Caco-2 (cell line): ENCODE data around the gene CRY2. TPM values are rescaled to one million over a fixed set of nuclear protein-coding genes. Genes with fewer than 3 reads are reported as not detected.

ENCODE experiments used
- BruUV-seq: library from RNA; stranded (reverse); fragments of 400-500 nt; replicated peaks from 2 replicates; lab custom pipeline; 2021; lab: Mats Ljungman, UMichigan
- CTCF ChIA-PET: fragments of 300-600 bp; sonication (Branson Sonifier 250); formaldehyde crosslinking; loops from one replicate; lab custom pipeline; 2022; ENCODE audit warnings: antibody characterized with exemption; lab: Charles Lee
- POLR2A ChIA-PET: fragments of 300-600 bp; sonication (Branson Sonifier 250); formaldehyde crosslinking; loops from one replicate; lab custom pipeline; 2022; ENCODE audit warnings: antibody characterized with exemption; lab: Charles Lee
- DNase-seq, 2 experiments: peaks; one replicate each; pipeline versions ENCODE4 v3.0.0 to v3.0.0-alpha.2; 2020 to 2022
- H3K27me3 ChIP-seq: replicated peaks from 2 replicates; pipeline ENCODE4 v1.6.0; 2011; ENCODE audit warnings: low read length; ENCODE audit not compliant: control insufficient read depth, insufficient read depth
- H3K36me3 ChIP-seq: 2 replicates; pipeline ENCODE4 v1.5.1; 2011; ENCODE audit warnings: low read length; ENCODE audit not compliant: control insufficient read depth, insufficient read depth
- H3K4me1 ChIP-seq: fragments of 250-450 bp; sonication (Bioruptor Pico); 2 replicates; pipeline ENCODE4 v1.5.1; 2020; ENCODE audit warnings: mild to moderate bottlenecking
- H3K4me3 ChIP-seq: 2 replicates; pipeline ENCODE4 v1.5.1; 2011; ENCODE audit warnings: low read depth, mild to moderate bottlenecking, control low read depth, low read length
- H3K9me3 ChIP-seq: fragments of 250-450 bp; sonication (Bioruptor Pico); 2 replicates; pipeline ENCODE4 v1.5.1; 2020; ENCODE audit warnings: mild to moderate bottlenecking, moderate library complexity
- H3K27ac Mint-ChIP-seq: one replicate; pipeline ENCODE4 v1.8.0; 2022; ENCODE audit warnings: mixed read lengths; ENCODE audit not compliant: unreplicated experiment
- H3K27me3 Mint-ChIP-seq: one replicate; pipeline ENCODE4 v1.8.0; 2022; ENCODE audit warnings: mixed read lengths; ENCODE audit not compliant: insufficient read depth, unreplicated experiment
- H3K36me3 Mint-ChIP-seq: one replicate; pipeline ENCODE4 v1.8.0; 2022; ENCODE audit warnings: mild to moderate bottlenecking, mixed read lengths; ENCODE audit not compliant: insufficient read depth, unreplicated experiment
- H3K4me1 Mint-ChIP-seq: one replicate; pipeline ENCODE4 v1.8.0; 2022; ENCODE audit warnings: low read depth, mixed read lengths; ENCODE audit not compliant: unreplicated experiment
- H3K4me3 Mint-ChIP-seq: one replicate; pipeline ENCODE4 v1.8.0; 2022; ENCODE audit warnings: mild to moderate bottlenecking, moderate library complexity, mixed read lengths; ENCODE audit not compliant: unreplicated experiment
- H3K9me3 Mint-ChIP-seq: one replicate; pipeline ENCODE4 v1.8.0; 2022; ENCODE audit warnings: mixed read lengths; ENCODE audit not compliant: unreplicated experiment
- intact Hi-C: fragments of 100-400 bp; cut with micrococcal nuclease; formaldehyde crosslinking; loops from one replicate; pipeline ENCODE4 v1.10.0; 2022; ENCODE audit not compliant: unreplicated experiment
- total RNA-seq: library from RNA; stranded (reverse); gene quantifications from 2 replicates; pipeline ENCODE4 v1.2.3, GENCODE V29; 2022
- TF ChIP-seq, protein P1 (sequence below), 2 experiments: fragments of 200-600 bp in 1 of 2; IDR thresholded peaks; 1 replicate in 1 of 2; 2 replicates in 1 of 2; pipeline versions ENCODE4 v1.5.1 to v1.8.0; 2011 to 2022; ENCODE audit warnings: antibody characterized with exemption in 1 of 2, control low read depth in 1 of 2, inconsistent platforms in 1 of 2, low read depth in 1 of 2, low read length in 1 of 2, mild to moderate bottlenecking in 1 of 2, moderate library complexity in 1 of 2; ENCODE audit not compliant: insufficient read depth in 1 of 2, severe bottlenecking in 1 of 2, unreplicated experiment in 1 of 2

CRY2 gene
- total RNA-seq, 1 experiment from 2014 or later: 28.5 TPM

DNA sequence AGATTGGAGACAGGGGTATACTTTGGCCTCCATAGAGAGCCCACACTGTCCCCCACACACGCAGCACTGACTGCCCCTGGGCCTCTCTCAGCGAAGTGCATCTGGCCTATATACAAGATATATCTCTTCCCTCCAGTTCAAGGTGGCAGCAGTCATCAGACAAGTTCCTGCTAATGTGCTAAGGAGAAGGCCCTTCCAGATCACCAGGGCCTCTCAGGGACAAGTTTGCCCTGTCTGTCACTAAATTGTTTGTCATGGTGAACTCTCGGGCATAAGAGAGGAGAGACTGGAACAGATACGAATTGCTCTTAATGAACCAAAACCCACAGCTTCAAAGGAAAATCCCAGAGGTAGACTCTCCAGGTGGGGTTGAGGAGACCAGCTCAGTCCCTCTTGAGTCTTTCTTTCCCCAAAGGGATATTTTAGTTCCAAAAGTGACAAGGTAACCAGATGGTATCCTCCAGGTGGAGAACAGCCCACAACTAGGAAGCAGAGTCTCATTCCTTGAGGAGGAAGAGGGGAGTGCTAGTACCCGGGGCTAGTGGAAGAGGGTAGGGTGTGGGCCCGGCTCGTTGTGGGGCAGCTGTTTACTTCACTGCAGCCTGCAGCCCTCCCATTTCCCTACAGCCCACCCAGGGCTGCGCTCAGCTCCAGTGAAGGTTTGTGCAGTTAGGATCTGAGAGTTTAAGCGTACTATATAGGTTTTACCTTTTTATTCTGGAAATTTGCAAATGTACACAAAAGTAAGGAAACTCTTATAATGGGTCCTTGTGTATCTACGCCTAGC, 44.6 kb upstream of the CRY2 start:
- no peaks in the 10 kb centered on the region for H3K9me3 ChIP-seq
- peaks cover 11% of the 10 kb centered on the region for H3K4me1 Mint-ChIP-seq
- H3K4me3 Mint-ChIP-seq: peak overlapping the region; percentile 28

DNA sequence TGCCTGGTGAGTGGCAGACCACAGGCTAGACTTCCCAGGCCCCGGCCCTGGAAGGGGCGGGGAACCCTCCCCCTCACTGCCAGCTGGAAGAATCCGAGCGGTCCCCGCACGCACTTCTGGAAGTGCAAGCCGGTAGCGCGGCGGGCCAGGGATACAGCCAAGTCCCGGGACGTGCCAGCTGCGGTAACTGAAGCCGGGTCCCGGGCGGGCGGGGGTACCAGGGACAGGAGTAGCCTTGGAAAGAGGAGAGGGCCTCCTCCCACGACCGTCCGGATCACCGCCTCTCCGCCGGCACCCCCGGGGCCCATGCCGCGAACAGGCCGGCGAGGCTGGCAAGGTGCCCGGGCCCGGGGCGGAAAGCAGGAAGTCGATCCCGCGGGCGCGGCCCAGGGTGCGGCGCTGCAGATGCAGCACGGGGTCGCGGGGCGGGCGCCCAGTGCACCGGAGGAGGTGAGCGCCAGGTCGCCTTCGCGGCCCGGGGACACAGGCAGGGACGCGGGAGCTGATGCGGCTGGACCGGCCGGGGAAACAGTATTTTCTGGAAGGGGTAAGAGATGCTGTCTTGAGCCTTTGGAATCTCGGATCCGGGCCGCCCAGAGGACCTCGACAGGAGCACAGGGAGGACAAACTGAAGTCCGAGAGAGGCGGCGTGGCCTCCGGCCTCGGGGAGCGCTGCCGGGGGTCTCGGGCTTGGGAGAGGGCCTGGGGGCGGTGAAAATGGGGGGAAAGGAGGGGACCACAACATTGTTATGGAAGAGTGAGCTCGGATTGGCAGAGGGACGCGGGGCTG, 43.1 kb upstream of the CRY2 start:
- ChIA-PET CTCF (interaction anchor here (0.5 to 1.9 kb wide), 4 partner anchors 12 to 923 kb away, joined by 3 to 7 read pairs (median 4); no protein-coding TSS in a partner anchor), POLR2A (no interaction called here)
- Histone ChIP-seq H3K4me1 (peaks cover 13% of the 10 kb centered on the region), H3K9me3 (no peaks in the 10 kb centered on the region), H3K4me3 (peak overlapping the region; percentile 96), H3K27me3 (no peaks in the 10 kb centered on the region), H3K36me3 (no peaks in the 10 kb centered on the region)
- Mint-ChIP-seq H3K27ac (peak overlapping the region; percentile 75), H3K27me3 (no peaks in the 10 kb centered on the region), H3K36me3 (peaks cover 15% of the 10 kb centered on the region), H3K9me3 (no peaks in the 10 kb centered on the region), H3K4me1 (peaks cover 12% of the 10 kb centered on the region), H3K4me3 (peak overlapping the region; percentile 99)
- peak; percentile 53 to 73 for DNase-seq
- TF ChIP-seq, protein P1, sequence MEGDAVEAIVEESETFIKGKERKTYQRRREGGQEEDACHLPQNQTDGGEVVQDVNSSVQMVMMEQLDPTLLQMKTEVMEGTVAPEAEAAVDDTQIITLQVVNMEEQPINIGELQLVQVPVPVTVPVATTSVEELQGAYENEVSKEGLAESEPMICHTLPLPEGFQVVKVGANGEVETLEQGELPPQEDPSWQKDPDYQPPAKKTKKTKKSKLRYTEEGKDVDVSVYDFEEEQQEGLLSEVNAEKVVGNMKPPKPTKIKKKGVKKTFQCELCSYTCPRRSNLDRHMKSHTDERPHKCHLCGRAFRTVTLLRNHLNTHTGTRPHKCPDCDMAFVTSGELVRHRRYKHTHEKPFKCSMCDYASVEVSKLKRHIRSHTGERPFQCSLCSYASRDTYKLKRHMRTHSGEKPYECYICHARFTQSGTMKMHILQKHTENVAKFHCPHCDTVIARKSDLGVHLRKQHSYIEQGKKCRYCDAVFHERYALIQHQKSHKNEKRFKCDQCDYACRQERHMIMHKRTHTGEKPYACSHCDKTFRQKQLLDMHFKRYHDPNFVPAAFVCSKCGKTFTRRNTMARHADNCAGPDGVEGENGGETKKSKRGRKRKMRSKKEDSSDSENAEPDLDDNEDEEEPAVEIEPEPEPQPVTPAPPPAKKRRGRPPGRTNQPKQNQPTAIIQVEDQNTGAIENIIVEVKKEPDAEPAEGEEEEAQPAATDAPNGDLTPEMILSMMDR (IDR thresholded peaks at IDR 0.05; ENCODE audit: insufficient read depth in 1 of 2, low read depth in 1 of 2, low read length in 1 of 2, severe bottlenecking in 1 of 2, unreplicated experiment in 1 of 2): no peak
- no TSS peak for BruUV-seq
- intact Hi-C loops: no loop called here

More for the DNA sequence above, 44.6 kb upstream of the CRY2 start:
- CTCF ChIA-PET: no interaction called here
- no peak for DNase-seq
- Histone ChIP-seq H3K4me3 (no peak overlapping the region), H3K36me3 (no peaks in the 10 kb centered on the region), H3K4me1 (peaks cover 17% of the 10 kb centered on the region), H3K27me3 (no peaks in the 10 kb centered on the region)
- TF ChIP-seq, protein P1 (IDR thresholded peaks at IDR 0.05; ENCODE audit: insufficient read depth in 1 of 2, low read depth in 1 of 2, low read length in 1 of 2, severe bottlenecking in 1 of 2, unreplicated experiment in 1 of 2): no peak
- intact Hi-C loops: no loop called here
- Mint-ChIP-seq H3K27ac (no peak overlapping the region), H3K9me3 (no peaks in the 10 kb centered on the region), H3K27me3 (no peaks in the 10 kb centered on the region), H3K36me3 (peaks cover 15% of the 10 kb centered on the region)
- no TSS peak for BruUV-seq
- POLR2A ChIA-PET: no interaction called here

DNA sequence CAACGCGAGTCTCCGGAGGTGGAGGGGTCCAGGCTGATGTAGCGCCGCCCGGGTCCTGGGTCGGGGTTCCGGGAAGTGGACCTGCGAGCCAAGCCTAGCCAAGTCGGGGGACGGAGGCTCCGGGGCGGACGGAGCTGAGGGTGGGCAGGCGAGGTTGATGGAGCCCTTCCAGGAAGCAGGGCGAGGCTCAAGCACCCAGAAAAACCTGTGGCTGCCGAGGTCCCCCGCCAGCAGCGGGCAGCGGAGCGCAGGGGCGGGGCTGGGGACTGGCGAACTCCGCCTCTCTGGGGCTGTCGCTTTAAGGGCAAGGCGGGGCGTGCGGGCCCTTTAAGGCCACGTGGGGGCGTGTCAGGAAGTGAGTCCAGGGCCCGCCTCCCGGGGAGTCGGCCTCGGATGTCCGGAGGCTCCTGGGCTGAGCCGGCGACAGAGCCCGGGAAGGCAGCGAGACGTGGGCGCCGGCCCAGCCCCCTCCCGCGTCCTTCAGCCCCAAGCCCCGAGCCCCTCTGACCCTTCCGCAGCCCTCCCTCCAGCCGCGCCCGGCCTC, 42.4 kb upstream of the CRY2 start, which contains the start of gene SLC35C1:
Gene SLC35C1 (plus strand): TSS at position 389 of the 544 bp plus-strand sequence. CDS start 653 bp downstream, outside the sequence.
- Mint-ChIP-seq H3K27me3 (no peaks in the 10 kb centered on the region), H3K36me3 (peaks cover 15% of the 10 kb centered on the region), H3K9me3 (no peaks in the 10 kb centered on the region), H3K4me3 (peak within 1 kb of the TSS; percentile 99), H3K4me1 (peaks cover 12% of the 10 kb centered on the region), H3K27ac (peak within 1 kb of the TSS; percentile 75)
- ChIA-PET POLR2A (interaction anchor here (1.4 kb wide), 1 partner anchor 42 kb away, joined by 11 read pairs; the partner anchor contains the start of gene CRY2), CTCF (interaction anchor here (0.5 to 1.9 kb wide), 5 partner anchors 11 to 922 kb away, joined by 3 to 9 read pairs (median 6); no protein-coding TSS in a partner anchor)
- intact Hi-C loops: loop anchor here (1.0 kb wide), 2 partner anchors 18 to 42 kb away; partner anchors contain the start of gene CRY2
- Histone ChIP-seq H3K4me1 (peaks cover 13% of the 10 kb centered on the region), H3K27me3 (no peaks in the 10 kb centered on the region), H3K36me3 (no peaks in the 10 kb centered on the region), H3K4me3 (peak within 1 kb of the TSS; percentile 96), H3K9me3 (no peaks in the 10 kb centered on the region)
- DNase-seq: peak; percentile 97 to 99
- TF ChIP-seq, protein P1 (IDR thresholded peaks at IDR 0.05; ENCODE audit: insufficient read depth in 1 of 2, low read depth in 1 of 2, low read length in 1 of 2, severe bottlenecking in 1 of 2, unreplicated experiment in 1 of 2): peak in 1 of 2 experiments; percentile 13
- no TSS peak for BruUV-seq
